Measurements from ENCODE around the gene ICE1.

ICE1 gene

DNA sequence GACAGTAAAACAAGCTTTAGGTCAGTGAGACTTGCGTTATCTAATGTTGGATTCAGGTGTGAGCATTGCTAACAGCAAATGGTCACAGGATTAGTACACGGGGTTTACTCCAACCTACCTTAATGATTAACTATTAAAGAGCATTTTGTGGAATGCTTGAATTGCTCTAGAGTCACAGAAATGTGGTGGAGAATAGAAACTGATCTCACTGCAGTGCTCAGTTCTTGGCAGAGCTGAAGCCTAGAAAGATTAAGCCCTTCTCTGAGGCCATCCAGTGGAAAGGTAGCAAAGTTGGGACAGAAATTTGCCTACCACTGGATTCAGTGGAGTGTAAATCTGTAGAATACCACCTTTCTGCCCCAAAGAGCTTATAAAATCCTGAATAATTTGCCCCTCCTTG is 60.9 kb downstream of the ICE1 start:
- H3K4me1 ChIP-seq (ENCODE audit: low read length) = peaks cover 15% of the 10 kb centered on the region
- no peak overlapping the region for H3K27ac ChIP-seq (ENCODE audit: low read length)
- H3K27me3 ChIP-seq (replicated peaks; ENCODE audit: insufficient read depth, low read length) = no peaks in the 10 kb centered on the region
- no peaks in the 10 kb centered on the region; the same call in 1 of the 2 replicates for H3K36me3 ChIP-seq (replicated peaks; ENCODE audit: insufficient read depth, low read length)
- H3F3A ChIP-seq (ENCODE audit: insufficient read depth, low read length) = peaks cover 4% of the 10 kb centered on the region; the same call in 1 of the 2 replicates
- H3K4me3 ChIP-seq (ENCODE audit: low read length) = no peak overlapping the region
- H4K20me1 ChIP-seq (ENCODE audit: insufficient read depth, low read length) = no peaks in the 10 kb centered on the region
- H2AFZ ChIP-seq (ENCODE audit: low read length) = no peak overlapping the region
- DNase-seq = no peak
- no peaks in the 10 kb centered on the region for H3K79me2 ChIP-seq (ENCODE audit: low read length)
- H3K4me2 ChIP-seq (ENCODE audit: low read depth, low read length) = no peak overlapping the region
- no peaks in the 10 kb centered on the region for H3K9me2 ChIP-seq (replicated peaks; ENCODE audit: insufficient read depth, low read length)
- TF ChIP-seq EZH2 (optimal IDR thresholded peaks at IDR 0.05; ENCODE audit: low read depth, low read length) (no peak), EZH2phosphoT487 (IDR thresholded peaks at IDR 0.05; ENCODE audit: low read length) (no peak)
- TF ChIP-seq, protein P1, sequence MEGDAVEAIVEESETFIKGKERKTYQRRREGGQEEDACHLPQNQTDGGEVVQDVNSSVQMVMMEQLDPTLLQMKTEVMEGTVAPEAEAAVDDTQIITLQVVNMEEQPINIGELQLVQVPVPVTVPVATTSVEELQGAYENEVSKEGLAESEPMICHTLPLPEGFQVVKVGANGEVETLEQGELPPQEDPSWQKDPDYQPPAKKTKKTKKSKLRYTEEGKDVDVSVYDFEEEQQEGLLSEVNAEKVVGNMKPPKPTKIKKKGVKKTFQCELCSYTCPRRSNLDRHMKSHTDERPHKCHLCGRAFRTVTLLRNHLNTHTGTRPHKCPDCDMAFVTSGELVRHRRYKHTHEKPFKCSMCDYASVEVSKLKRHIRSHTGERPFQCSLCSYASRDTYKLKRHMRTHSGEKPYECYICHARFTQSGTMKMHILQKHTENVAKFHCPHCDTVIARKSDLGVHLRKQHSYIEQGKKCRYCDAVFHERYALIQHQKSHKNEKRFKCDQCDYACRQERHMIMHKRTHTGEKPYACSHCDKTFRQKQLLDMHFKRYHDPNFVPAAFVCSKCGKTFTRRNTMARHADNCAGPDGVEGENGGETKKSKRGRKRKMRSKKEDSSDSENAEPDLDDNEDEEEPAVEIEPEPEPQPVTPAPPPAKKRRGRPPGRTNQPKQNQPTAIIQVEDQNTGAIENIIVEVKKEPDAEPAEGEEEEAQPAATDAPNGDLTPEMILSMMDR (IDR thresholded peaks at IDR 0.05; ENCODE audit: low read length) = no peak
- H3K9me3 ChIP-seq (replicated peaks; ENCODE audit: insufficient read depth, low read length) = no peaks in the 10 kb centered on the region
- H3K9ac ChIP-seq (ENCODE audit: low read length) = no peak overlapping the region

GRCh38 chr5:5483880-5484598 is 61.6 kb downstream of the ICE1 start:
- no peak overlapping the region for H3K4me2 ChIP-seq (ENCODE audit: low read depth, low read length)
- no peaks in the 10 kb centered on the region for H4K20me1 ChIP-seq (ENCODE audit: insufficient read depth, low read length)
- no peaks in the 10 kb centered on the region for H3K9me2 ChIP-seq (replicated peaks; ENCODE audit: insufficient read depth, low read length)
- H2AFZ ChIP-seq (ENCODE audit: low read length) = no peak overlapping the region
- H3K4me3 ChIP-seq (ENCODE audit: low read length) = no peak overlapping the region
- TF ChIP-seq EZH2 (optimal IDR thresholded peaks at IDR 0.05; ENCODE audit: low read depth, low read length) (no peak), EZH2phosphoT487 (IDR thresholded peaks at IDR 0.05; ENCODE audit: low read length) (no peak)
- no peak overlapping the region for H3K27ac ChIP-seq (ENCODE audit: low read length)
- peaks cover 15% of the 10 kb centered on the region for H3K4me1 ChIP-seq (ENCODE audit: low read length)
- no peaks in the 10 kb centered on the region for H3K79me2 ChIP-seq (ENCODE audit: low read length)
- H3K9me3 ChIP-seq (replicated peaks; ENCODE audit: insufficient read depth, low read length) = no peaks in the 10 kb centered on the region
- DNase-seq = no peak
- H3K27me3 ChIP-seq (replicated peaks; ENCODE audit: insufficient read depth, low read length) = no peaks in the 10 kb centered on the region
- no peaks in the 10 kb centered on the region; the same call in 1 of the 2 replicates for H3K36me3 ChIP-seq (replicated peaks; ENCODE audit: insufficient read depth, low read length)
- no peak overlapping the region for H3K9ac ChIP-seq (ENCODE audit: low read length)
- H3F3A ChIP-seq (ENCODE audit: insufficient read depth, low read length) = peaks cover 4% of the 10 kb centered on the region; the same call in 1 of the 2 replicates

GRCh38 chr5:5486122-5486521 is 63.6 kb downstream of the ICE1 start:
- Histone ChIP-seq H3K27ac (ENCODE audit: low read length) (no peak overlapping the region), H3K9me3 (replicated peaks; ENCODE audit: insufficient read depth, low read length) (no peaks in the 10 kb centered on the region), H3K4me1 (ENCODE audit: low read length) (peaks cover 7% of the 10 kb centered on the region; the same call in 1 of the 2 replicates), H3K79me2 (ENCODE audit: low read length) (no peaks in the 10 kb centered on the region), H3K4me3 (ENCODE audit: low read length) (no peak overlapping the region), H3K4me2 (ENCODE audit: low read depth, low read length) (no peak overlapping the region), H4K20me1 (ENCODE audit: insufficient read depth, low read length) (no peaks in the 10 kb centered on the region), H3K9me2 (replicated peaks; ENCODE audit: insufficient read depth, low read length) (no peaks in the 10 kb centered on the region), H3K36me3 (replicated peaks; ENCODE audit: insufficient read depth, low read length) (no peaks in the 10 kb centered on the region; the same call in 1 of the 2 replicates), H3K27me3 (replicated peaks; ENCODE audit: insufficient read depth, low read length) (no peaks in the 10 kb centered on the region), H2AFZ (ENCODE audit: low read length) (no peak overlapping the region), H3K9ac (ENCODE audit: low read length) (no peak overlapping the region), H3F3A (ENCODE audit: insufficient read depth, low read length) (no peaks in the 10 kb centered on the region)
- no peak for DNase-seq
- TF ChIP-seq, protein P1 (IDR thresholded peaks at IDR 0.05; ENCODE audit: low read length) = no peak
- TF ChIP-seq EZH2phosphoT487 (IDR thresholded peaks at IDR 0.05; ENCODE audit: low read length) (no peak), EZH2 (optimal IDR thresholded peaks at IDR 0.05; ENCODE audit: low read depth, low read length) (no peak)

All from MM.1S (cell line).